GM12873 (cell line): ENCODE data around the gene CLP1.

ENCODE experiments used
- CTCF ChIP-seq: IDR thresholded peaks from 2 replicates; pipeline ENCODE4 v1.5.1; 2012; ENCODE audit warnings: low read depth, mild to moderate bottlenecking, moderate library complexity, low read length, control low read depth; ENCODE audit not compliant: insufficient read depth; ENCODE audit errors: missing control alignments

Gene CLP1

DNA sequence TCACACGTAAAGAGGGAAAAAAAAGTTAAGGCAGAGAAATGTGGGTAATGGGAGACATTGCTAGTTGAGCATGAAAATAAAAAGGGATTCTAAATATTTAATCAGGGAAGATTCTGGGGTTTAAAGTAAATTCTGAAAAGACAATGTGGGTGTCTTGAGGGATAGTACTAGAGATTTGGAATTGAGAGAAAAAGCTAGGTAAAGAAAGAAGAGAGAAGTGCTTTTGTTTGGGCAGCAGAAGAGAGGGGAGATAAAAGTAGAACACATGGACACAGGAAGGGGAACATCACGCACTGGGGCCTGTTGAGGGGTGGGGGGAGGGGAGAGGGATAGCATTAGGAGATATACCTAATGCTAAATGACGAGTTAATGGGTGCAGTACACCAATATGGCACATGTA, 4.4 kb upstream of the CLP1 start:
- TF ChIP-seq CTCF, result no peak

DNA sequence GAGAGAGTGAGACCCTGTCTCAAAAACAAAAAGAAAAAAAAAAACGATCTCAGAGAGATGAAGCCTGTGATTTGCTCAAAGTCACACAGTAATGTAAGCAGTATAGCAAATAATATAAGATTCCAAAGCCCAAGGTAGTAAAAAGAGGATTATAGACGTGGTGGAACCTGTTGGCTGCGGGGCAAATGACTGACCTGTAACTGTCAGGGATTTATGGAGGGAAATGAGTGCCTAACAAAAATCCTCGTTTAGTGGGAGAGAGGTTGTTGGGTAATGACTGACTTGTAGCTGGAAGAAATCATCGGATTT, 723 bp upstream of the CLP1 start:
- TF ChIP-seq CTCF, result no peak

DNA sequence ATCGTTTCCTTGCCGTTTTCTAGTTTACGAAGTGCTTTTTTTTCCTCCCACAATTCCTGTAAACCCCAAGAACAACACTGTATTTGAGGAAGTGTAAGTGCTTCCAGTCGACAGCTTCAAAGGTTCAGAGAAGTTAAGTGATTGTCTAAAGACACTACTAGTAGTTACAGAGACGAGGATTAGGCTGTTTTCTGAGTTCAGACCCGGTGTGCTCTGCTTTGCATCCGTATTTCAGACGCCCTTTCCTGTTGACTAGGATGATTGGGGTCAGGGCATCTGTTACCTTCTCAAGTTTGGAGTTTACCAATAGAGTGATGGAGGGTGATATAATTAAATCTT, 430 bp downstream of the CLP1 start:
- TF ChIP-seq CTCF, result no peak

GRCh38 chr11:57659669-57660068, 2.1 kb downstream of the CLP1 start:
- no peak for TF ChIP-seq CTCF

DNA sequence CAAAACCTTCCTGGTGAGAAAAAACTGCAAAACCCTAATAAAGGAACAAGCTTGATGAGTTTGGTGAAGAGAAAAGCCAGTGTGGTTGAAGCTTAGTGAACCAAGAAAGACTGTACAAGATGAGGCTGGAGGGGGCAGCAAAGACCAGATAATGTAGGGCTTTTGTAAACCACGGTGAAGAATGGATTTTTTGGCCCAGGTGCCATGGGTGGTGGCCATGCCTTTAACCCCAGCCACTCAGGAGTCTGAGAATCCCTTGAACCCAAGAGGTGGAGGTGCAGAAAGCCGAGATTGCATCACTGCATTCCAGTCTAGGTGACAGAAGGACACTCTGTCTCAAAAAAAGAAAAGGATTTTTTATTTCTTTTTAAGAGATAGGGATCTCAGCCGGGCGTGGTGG, 5.3 kb downstream of the CLP1 start:
- TF ChIP-seq CTCF, result peak; percentile 30

DNA sequence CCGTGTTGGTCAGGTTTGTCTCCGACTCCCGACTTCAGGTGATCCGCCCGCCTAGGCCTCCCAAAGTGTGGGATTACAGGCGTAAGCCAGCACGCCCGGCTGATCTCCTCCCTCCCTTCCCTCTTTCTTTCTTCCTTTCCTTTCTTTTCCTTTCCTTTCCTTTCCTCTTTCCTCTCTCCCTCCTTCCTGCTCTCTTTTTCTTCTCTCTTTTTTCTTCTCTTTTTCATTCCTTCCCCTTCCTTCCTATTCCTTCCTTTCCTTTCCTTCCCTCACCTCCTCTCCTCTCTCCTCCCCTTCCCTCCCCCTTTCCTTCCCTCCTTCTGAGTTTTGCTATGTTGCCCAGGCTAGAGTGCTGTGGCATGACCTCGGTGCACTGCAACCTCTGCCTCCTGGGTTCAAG, 6.4 kb downstream of the CLP1 start:
- TF ChIP-seq CTCF, result no peak

- TF ChIP-seq CTCF, result no peak
Observed at GRCh38 chr11:57667117-57667735, 9.7 kb downstream of the CLP1 start.
